ENCODE results near the gene TNKS1BP1.
"Not testable (repeated sequence)": the region's sequence is repeated elsewhere in the genome, so short reads cannot be mapped to it uniquely, and the experiment has no call there.

DNA sequence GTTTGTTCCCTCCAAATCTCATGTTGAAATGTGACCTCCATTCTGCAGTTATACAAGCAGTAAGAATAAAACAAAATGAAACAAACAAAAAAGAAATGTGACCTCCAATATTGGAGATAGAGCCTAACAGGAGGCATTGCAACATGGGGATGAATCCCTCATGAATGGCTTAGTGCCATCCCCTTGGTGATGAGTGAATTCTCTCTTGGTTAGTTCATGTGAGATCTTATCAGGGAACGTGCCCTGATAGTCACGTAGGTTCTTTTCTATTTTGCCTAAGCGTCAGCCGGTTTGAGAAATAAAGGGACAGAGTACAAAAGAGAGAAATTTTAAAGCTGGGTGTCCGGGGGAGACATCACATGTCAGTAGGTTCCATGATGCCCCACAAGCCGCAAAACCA is 43.2 kb downstream of the TNKS1BP1 start:
- TF ChIP-seq, protein P1, sequence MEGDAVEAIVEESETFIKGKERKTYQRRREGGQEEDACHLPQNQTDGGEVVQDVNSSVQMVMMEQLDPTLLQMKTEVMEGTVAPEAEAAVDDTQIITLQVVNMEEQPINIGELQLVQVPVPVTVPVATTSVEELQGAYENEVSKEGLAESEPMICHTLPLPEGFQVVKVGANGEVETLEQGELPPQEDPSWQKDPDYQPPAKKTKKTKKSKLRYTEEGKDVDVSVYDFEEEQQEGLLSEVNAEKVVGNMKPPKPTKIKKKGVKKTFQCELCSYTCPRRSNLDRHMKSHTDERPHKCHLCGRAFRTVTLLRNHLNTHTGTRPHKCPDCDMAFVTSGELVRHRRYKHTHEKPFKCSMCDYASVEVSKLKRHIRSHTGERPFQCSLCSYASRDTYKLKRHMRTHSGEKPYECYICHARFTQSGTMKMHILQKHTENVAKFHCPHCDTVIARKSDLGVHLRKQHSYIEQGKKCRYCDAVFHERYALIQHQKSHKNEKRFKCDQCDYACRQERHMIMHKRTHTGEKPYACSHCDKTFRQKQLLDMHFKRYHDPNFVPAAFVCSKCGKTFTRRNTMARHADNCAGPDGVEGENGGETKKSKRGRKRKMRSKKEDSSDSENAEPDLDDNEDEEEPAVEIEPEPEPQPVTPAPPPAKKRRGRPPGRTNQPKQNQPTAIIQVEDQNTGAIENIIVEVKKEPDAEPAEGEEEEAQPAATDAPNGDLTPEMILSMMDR (IDR thresholded peaks at IDR 0.05; ENCODE audit: poor library complexity), result not testable (repeated sequence)
- not testable (repeated sequence) for TF ChIP-seq EZH2phosphoT487 (IDR thresholded peaks at IDR 0.05; ENCODE audit: low read depth, severe bottlenecking, unreplicated experiment)
